ENCODE measurements around the gene AFM. TPM values are rescaled to one million over a fixed set of nuclear protein-coding genes. Genes with fewer than 3 reads are reported as not detected.

Gene AFM
- total and polyA plus RNA-seq, 10 of the 15 experiments (the other 5 are each of a cell fraction or from before 2014, with no cell fraction given): not detected

- Histone ChIP-seq H3K4me2 (ENCODE audit: control insufficient read depth, insufficient read depth) (no peak overlapping the region), H3K27me3 (replicated peaks in 1 of 2; ENCODE audit: control insufficient read depth in 2 of 2, insufficient read depth in 2 of 2, low read length in 1 of 2) (no peaks in the 10 kb centered on the region; a peak in 1 of 4 replicates), H2AFZ (ENCODE audit: control insufficient read depth, low read depth, low read length) (no peak overlapping the region), H3K4me1 (ENCODE audit: control insufficient read depth, insufficient read depth, low read length) (no peaks in the 10 kb centered on the region), H3K4me3 (no peak overlapping the region), H4K20me1 (ENCODE audit: control insufficient read depth, insufficient read depth) (no peaks in the 10 kb centered on the region), H3K79me2 (ENCODE audit: control insufficient read depth, insufficient read depth, low read length) (no peaks in the 10 kb centered on the region), H3K9me3 (replicated peaks; ENCODE audit: control insufficient read depth, insufficient read depth, low read length) (no peaks in the 10 kb centered on the region), H3K27ac (ENCODE audit: control insufficient read depth, insufficient read depth) (no peak overlapping the region), H3K9ac (ENCODE audit: control insufficient read depth, insufficient read depth, low read length) (no peak overlapping the region), H3K36me3 (ENCODE audit: control insufficient read depth in 2 of 2, insufficient read depth in 2 of 2, low read length in 1 of 2) (no peaks in the 10 kb centered on the region)
- WGBS (ENCODE audit: insufficient coverage, insufficient replicate concordance, low lambda C conversion rate, missing lambda C conversion rate): 43% methylated on average over 4 of the region's 4 CpGs
- intact Hi-C loops (cut with micrococcal nuclease; ENCODE audit: unreplicated experiment) (loop anchor here (2.0 to 5.0 kb wide), 2 partner anchors 137 to 205 kb away; no protein-coding TSS in a partner anchor), in situ Hi-C loops (cut with MboI) (loop anchor here (10.0 kb wide), 1 partner anchor 207 kb away; no protein-coding TSS in a partner anchor)
- ChIA-PET SMC1A (ENCODE audit: uncharacterized antibody, unreplicated experiment) (interaction anchor here (3.3 kb wide), 1 partner anchor 106 kb away, joined by 28 read pairs; no protein-coding TSS in a partner anchor), POLR2A (no interaction called here), RAD21 (ENCODE audit: unreplicated experiment) (interaction anchor here (0.7 kb wide), 1 partner anchor 153 kb away, joined by 3 read pairs; no protein-coding TSS in a partner anchor), CTCF (interaction anchor here (0.7 to 5.7 kb wide), 9 partner anchors 9 to 687 kb away, joined by 3 to 53 read pairs (median 5); no protein-coding TSS in a partner anchor)
- DNase-seq (ENCODE audit: low read depth, low spot score): no peak
- no peak for ATAC-seq
- no TSS peak for BruUV-seq (replicated peaks)
- FAIRE-seq: no peak
- TF ChIP-seq ZBTB11 (CRISPR knock-in tag; IDR thresholded peaks at IDR 0.05) (no peak), FOS (IDR thresholded peaks at IDR 0.05; ENCODE audit: borderline replicate concordance, extremely low read depth, insufficient read length) (no peak), IRF4 (IDR thresholded peaks at IDR 0.05; ENCODE audit: low read depth, low read length) (no peak), DPF2 (IDR thresholded peaks at IDR 0.05) (no peak), CEBPB (IDR thresholded peaks at IDR 0.05; ENCODE audit: borderline replicate concordance in 1 of 2, low read depth in 2 of 2, low read length in 2 of 2) (no peak), JUND (IDR thresholded peaks at IDR 0.05; ENCODE audit: low read depth, low read length) (no peak), MTA2 (IDR thresholded peaks at IDR 0.05; ENCODE audit: low read depth) (no peak), MLLT1 (IDR thresholded peaks at IDR 0.05) (no peak), CBX5 (IDR thresholded peaks at IDR 0.05; ENCODE audit: low read depth) (no peak), ZBTB33 (IDR thresholded peaks at IDR 0.05) (no peak), SMC3 (IDR thresholded peaks at IDR 0.05; ENCODE audit: borderline replicate concordance, low read length) (no peak), SMAD5 (IDR thresholded peaks at IDR 0.05; ENCODE audit: low read depth) (no peak), POU2F2 (IDR thresholded peaks at IDR 0.05; ENCODE audit: borderline replicate concordance, low read depth, low read length) (no peak)
Measured at GRCh38 chr4:73447671-73448070, 33.9 kb upstream of the AFM start.
